ENCODE data around the gene UBXN6.

DNA sequence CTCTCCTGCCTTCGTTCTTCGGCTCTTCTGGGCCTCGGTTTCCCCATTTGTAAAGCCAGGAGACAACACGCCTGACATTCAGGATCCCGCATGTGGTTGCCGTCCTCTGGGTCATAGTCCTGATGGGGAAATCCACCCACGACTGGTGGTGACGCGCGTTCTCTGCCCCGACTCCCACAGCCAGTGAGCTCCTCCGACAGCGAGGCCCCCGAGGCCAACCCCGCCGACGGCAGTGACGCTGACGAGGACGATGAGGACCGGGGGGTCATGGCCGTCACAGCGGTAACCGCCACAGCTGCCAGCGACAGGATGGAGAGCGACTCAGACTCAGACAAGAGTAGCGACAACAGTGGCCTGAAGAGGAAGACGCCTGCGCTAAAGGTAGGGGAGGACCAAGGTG, 30.9 kb upstream of the UBXN6 start:
- TF ChIP-seq, protein P1, sequence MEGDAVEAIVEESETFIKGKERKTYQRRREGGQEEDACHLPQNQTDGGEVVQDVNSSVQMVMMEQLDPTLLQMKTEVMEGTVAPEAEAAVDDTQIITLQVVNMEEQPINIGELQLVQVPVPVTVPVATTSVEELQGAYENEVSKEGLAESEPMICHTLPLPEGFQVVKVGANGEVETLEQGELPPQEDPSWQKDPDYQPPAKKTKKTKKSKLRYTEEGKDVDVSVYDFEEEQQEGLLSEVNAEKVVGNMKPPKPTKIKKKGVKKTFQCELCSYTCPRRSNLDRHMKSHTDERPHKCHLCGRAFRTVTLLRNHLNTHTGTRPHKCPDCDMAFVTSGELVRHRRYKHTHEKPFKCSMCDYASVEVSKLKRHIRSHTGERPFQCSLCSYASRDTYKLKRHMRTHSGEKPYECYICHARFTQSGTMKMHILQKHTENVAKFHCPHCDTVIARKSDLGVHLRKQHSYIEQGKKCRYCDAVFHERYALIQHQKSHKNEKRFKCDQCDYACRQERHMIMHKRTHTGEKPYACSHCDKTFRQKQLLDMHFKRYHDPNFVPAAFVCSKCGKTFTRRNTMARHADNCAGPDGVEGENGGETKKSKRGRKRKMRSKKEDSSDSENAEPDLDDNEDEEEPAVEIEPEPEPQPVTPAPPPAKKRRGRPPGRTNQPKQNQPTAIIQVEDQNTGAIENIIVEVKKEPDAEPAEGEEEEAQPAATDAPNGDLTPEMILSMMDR (IDR thresholded peaks at IDR 0.05), result no peak
- no peak for TF ChIP-seq POLR2A (IDR thresholded peaks at IDR 0.05)

Data from prostate gland (tissue), 2 donors.